HG03571 (cell line): ENCODE measurements around the gene ROPN1B.

Source experiments
- ATAC-seq: cut with Tn5 transposase; IDR thresholded peaks from one replicate; pipeline ENCODE4 v1.9.1; 2021; ENCODE audit not compliant: unreplicated experiment

ROPN1B gene

DNA sequence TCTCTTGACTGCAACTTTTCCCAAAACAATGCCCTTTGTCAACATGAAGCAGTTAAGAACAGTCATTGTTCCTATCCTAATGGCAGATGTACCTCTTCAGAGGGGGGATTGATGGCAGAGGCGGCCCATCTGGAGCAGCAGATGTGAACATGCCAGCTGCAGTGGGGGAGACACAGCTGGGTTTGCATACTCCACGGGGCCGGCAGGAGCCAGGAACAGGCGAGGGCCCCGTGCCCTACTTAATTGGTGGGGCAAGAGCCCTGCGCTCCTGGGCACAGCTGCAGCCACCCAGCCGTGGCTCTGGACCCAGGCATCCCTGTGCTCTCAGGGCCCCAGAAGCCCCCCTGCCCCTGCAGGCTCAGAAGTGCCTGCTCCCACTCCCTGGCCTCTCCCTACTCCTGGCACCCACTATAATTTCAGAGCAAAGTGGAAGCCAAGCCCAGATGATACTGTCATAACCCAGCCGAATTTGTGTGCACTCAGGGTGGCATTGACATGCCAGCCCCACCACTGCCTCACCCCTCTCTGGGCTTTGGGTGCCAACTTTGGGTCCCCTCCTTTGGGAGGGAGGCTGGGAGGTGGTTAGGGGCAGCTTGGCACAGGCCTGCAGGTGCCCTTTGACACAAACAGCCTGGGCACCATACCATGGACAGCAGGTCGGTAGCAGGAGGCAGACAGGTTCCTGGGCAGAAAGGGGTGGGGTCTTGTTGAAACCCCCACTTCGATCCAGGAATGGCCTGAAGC lies 34.6 kb downstream of the ROPN1B start:
- no peak for ATAC-seq

DNA sequence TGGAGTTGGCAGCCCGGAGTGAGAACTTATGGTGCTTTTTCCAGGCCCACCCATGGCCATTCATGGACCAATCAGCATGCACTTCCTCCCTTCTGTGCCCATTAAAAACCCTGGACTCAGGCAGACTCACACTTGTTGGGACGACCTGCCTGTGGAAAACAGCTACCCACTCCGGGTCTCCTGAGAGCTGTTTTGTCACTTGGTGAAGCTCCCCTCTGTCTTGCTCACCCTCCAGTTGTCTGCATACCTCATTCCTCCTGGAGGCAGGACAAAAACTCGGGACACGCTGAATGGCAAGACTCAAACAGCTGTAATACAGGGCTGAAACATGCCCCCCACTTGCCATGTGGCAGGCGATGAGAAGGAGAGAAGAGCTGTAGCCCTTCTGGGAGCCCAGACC lies 35.2 kb downstream of the ROPN1B start:
- no peak for ATAC-seq

DNA sequence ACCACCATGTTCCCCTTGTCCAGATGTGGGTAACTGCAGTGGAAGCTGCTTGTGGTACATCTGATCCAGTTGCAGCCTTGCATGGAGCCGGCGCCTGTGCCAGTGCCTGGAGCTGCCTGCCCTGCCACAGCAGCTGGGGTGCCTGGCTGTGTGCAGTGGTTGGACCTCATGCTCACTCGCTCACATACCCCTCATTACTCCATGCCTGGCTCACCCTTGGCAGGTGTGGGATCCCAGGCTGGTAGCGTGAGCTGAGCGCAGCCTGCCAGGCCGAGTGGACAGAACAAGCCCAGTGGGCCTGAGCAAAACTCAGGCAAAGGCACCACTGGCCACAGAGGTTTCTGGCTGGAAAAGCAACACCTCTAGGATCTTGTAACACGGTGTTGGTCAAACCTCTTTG lies 35.7 kb downstream of the ROPN1B start:
- no peak for ATAC-seq

DNA sequence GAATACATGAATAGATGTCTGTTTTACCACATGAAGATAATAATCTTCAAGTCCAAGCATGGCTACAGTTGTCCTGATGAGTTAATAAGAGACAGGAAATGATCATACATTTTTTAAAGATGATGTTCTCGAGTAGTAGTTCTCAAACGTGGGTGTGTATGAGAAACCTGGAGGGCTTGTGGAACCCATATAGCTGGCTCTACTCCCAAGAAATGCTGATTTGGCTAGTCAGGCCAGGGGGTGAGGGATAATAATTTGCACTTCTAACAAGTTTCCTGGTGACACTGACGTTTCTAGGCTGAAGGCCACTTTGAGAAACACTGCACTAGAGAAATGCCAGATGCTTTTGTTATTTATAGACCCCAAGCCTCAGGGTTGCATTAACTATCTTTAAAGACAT lies 37.0 kb downstream of the ROPN1B start:
- no peak for ATAC-seq

DNA sequence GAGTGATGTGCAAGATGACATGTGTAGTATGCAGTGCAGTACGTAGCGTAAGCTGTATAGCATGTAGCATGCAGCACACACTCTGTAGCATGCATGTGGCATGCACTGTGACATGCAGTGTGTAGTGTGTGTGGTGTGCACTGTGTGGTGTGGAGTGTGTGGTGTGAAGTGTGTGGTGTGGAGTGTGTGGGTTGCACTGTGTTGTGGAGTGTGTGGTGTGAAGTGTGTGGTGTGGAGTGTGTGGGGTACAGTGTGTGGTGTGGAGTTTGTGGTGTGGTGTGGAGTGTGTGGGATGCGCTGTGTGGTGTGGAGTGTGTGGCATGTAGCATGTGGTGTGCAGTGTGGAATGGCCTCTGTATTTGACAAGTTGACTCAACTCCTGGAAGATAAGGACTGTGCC lies 39.2 kb downstream of the ROPN1B start:
- no peak for ATAC-seq

DNA sequence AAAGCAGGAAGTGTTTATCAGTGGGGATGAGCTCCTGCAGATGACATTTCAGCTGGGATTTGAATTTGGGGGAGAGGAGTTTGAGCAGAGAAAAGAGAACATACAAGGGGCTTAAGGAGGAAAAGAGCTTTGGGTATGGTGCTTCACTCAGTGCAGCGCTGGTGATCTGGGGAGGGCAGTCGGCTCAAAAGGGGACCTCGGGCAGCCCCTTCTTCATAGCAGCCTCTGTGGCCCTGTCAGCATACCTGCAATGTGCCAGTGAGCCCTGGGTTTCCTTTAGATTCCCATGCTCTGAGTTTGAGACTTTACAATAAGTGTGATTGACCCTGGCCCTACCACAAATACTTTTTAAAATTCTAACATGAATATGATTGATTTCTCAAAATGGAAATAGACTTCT lies 40.2 kb downstream of the ROPN1B start:
- no peak for ATAC-seq

DNA sequence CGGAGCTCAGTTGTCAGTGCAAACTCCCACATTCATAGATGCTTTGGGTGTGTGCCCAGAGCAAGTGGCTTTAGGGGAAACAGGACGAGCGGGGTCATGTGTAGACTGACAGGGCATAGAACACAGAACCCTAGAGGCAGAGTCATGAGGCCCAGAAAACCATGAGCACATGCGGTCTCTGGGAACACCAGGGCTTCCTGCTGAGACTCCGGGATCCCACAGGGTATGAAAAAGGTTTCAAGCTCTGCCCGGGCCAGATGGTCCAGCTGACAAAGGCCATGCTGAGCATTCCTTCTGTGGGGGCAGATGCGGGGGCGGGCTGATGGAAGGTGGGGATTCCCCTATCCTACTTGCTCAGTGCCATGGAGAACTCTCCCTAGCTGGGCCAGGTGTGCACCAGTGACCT lies 44.8 kb downstream of the ROPN1B start:
- no peak for ATAC-seq

DNA sequence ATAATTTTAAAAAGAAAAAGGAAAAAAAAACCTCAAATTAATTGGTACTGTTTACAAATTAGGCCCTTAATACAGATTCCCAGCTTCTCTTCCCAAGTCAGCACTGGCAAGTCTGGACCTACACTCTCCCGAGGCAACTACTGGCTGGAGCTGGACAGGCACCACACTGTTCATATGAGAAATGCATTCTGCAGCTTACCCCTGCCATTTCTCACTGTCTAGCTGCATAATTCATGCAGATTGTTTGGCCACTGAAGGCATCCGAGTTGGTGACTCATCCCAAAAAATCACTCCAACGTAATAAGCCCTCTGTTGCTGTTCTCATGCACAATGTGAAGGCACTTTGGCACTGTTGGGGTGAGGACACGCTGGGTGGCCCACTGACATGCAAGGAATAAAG lies 45.3 kb downstream of the ROPN1B start:
- no peak for ATAC-seq

DNA sequence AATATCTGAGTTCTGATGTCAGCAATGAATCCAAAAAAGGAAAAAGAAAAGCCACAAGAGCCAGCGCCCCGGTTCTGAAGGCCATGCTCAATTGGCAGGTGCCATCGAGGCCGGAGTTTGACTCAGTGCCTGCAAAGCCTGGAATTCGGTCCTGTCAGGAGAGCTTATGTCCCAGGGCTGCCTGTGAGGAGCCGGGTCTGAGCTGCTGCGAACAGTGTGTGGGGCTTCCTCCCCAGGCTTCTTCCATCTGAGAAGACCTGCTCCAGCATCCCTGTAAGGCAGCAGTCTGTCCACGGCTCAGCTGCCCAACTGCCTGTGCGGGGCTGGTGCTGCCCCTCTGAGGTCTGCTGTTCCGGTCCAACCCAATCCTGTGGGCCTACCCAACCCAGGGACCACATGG lies 46.1 kb downstream of the ROPN1B start:
- no peak for ATAC-seq

DNA sequence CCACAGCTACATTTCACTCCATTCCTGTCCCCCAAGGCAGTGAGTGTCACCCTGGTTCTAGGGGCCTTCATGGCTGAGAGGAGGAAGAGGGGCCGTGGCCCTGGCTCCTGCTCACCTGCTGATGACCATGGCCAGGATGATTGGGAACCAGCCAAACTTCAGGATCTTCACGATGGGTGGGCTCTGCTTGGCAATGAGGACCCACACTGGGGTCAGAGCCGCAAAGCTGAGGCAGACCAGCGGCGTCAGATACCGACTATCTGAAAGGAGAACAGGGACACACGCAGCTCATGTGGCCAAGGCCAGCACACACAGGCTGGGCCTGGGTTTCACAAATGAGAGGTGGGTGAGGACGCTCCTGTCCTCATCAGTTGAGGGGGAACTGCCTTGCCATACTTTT lies 47.6 kb downstream of the ROPN1B start:
- no peak for ATAC-seq

DNA sequence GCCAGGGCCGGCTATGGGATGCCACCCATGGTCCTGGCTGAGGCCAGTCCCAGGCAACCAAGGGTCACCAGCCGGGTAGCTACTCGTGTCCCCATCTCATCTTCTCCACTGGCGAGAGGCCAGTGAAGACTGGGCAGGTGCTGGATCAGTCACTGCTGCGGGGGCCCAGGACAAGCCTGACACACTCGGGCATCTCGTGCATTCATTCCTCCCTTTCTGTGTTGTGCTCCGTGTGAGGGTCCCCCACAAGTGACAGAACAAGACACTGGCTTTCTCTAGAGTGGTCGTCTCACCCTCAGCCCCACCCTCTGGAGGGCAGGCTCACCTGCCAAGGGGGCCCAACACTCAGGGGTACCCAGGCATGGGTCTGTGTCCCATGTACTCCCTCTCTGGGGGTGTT lies 48.4 kb downstream of the ROPN1B start:
- ATAC-seq = no peak

DNA sequence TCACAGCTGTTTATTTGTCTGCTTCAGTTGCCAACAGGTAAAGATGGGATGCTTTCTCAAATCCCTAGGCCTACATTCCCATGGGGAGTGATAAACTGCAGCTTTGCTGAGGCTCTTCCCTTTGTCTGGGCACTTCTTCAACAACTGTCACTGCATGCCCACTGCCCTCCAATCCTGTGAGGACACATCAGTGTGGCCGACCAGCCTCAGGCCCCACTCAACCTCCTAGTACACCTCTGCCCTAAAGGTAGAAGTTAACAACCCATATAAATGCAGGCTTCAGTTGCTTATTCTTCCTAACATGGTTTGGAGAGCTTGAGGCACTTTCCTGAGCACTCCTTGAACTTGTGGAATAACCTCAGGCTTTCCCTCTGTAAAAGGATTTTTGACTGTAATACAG lies 49.6 kb downstream of the ROPN1B start:
- ATAC-seq = no peak

DNA sequence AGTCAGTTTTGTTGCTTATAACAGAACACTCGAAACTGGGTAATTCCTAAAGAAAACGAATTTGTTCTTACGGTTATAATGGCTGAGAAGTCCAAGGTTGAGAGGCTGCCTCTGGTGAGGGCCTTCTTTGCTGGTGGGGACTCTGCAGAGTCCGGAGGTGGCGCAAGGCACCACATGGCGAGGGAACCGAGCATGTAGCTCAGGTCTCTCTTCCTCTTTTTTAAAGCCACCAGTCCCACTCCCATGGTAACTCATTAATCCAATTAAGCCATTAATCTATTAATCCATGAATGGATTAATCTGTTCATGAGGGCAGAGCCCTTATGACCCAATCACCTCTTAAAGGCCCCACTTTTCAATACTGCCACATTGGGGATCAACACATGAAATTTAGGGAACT lies 50.0 kb downstream of the ROPN1B start:
- no peak for ATAC-seq

DNA sequence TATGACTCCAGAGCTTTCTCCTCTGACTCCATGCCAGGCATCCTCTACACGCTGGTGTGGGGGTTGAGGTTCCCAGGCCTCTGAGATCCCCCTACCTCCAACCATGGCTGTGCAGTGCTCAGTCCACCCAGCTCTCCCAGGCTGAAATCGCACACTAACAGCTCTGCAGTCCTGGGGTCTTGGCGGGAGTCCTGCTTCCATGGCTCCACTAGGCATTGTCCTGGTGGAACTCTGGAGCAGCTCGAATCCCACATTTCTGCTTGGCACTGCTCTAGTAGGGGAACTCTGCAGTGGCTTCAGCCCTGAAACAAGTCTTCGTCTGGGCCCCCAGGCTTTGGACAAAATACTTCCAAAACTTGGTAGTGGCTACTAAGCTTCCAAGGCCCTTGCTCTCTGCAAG lies 50.7 kb downstream of the ROPN1B start:
- no peak for ATAC-seq

DNA sequence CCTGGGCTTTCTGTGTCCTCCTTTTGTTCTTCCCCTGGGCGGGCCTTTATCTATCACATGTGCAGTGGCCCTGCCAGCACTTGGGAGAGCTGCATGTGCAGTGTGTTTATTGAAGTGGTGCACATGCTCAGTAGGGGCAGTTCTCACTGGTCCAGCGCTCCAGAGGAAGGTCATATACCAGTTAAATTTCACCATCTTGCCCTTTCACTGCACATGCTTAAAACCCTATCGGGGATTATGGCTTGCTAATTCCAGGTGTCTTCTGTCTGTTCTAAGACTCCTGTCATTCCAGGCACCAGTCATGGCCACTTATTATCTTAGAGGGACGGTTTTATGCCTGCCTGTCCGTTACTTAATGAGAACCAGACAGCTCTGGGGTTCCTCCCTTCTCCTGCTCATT lies 52.2 kb downstream of the ROPN1B start:
- no peak for ATAC-seq

DNA sequence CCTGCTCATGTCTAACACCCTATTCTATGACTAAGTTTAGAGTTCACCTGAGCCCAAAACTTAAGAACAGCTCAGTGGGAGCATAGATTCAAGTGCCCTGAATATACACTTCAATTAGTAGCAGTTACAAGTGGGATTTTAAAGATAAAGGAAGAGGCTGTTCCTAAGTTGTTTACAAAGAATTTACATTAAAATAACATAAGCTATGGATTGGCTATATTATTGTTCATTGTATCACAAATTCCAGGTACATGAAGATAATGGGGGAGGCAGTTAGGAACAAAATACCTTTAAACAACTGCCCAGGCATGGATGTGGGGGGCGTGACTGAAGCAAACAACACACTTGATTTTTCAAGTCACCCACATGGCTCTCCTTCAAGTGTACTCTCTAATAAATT lies 52.7 kb downstream of the ROPN1B start:
- no peak for ATAC-seq

DNA sequence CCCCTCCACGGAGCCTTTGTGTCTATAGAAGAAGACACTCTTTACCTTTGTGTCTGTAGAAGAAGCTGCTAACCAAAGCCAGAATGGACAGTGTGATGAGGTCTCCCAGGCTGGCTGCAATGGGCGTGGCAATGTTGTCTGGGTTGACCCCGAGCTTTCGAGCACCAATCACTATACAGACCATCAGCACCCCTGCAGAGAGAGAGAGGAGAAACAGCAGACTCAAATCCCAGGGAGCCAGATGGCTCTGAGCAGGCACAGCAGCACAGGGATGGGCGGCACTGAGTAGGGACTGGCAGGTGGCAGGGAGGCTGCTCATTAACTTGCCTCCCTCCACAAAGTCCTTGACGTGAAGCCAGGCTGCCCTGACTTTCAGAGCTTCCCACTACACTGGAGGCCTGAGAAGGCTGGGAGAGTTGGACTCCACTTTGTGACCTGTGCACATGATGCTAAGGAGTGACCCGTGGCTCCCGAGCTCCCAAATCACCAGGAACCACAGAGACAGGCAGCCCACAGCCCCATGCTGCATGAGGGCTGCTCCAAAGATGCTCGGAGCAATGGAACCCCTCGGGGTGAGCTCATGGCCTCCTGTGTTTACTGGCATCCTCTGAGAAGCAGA lies 53.9 kb downstream of the ROPN1B start:
- no peak for ATAC-seq

DNA sequence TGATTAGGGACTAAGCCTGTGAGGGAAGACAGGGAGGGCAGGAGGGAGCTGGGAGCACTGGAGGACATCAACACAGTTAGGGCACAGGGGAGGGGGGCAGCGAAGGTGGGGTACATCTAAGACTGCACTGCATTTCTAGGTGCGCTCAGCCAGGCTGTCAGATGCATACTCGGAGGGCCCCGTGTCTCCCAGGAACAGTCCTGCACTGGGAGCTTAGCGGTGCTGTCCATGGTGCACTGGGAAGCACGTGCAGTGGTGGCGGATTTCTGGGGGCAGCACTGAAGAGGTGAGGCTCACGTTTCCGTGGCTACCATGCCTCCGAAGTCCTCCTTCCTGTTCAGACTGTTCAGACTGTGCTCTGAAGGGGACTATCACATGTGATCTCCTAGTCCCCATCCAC lies 54.4 kb downstream of the ROPN1B start:
- no peak for ATAC-seq

DNA sequence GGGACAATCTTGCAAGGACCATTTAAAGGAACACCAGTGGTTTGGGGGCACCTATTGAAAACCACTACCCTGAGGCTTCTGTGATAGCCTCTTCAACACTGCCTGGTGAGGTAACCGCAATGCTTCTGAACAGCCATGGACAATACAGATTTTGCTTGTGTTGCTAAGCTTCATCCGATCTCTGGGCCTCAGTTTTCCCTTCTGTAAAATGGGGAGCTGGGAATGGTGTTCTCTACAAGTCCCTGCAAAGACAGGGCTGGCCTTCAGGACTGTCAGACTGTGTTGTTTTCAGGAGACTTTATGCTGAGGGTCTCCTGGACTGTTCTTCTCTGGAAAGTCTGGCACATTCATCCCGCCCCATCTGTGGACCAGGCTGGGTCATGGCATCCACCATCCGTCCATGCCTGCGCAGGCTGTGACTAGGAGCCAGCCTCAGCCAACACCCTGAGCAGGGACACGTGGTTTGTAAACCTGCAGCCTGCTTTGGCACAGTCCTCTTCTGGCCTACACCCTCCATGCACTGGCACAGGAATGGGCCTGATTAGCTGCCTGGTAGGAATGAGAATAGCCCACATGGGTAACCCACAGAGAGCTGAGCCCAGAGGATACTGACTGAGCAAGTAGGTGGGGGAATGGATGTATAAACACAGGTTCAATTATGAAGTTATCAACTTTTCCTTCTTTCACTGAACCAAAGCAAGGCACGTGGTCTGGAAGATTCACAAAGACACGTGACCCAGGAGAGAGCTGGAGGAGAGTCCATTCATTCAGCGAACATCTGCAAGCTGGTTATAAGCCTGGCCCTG lies 55.3 kb downstream of the ROPN1B start:
- no peak for ATAC-seq

DNA sequence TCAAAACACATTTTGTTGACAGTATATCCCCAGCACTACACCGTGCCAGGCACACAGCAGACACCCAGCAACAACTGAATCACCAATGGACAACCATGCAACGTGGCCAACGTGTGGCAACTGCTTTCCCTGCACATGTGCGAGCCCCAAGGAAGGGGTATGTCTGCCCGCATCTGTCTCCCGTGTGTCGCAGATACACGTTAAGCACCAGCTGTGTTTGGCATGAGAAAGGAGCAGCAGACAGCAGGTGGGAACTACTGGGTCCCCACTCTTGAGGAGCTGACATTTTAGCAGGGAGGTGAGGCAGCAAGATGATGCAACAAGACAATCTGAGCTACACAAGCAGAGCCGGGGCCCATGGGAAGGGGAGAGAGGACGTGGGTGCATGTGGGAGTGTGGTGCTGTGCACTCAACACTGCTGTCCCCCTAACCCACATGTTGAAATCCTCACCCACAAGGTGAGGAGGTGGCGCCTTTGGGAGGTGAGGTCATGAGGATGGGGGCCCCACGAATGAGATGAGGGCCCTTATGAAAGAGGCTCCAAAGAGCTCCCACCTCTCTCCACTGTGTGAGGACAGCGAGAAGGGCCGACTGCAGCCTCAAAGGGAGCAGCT lies 56.2 kb downstream of the ROPN1B start:
- no peak for ATAC-seq

DNA sequence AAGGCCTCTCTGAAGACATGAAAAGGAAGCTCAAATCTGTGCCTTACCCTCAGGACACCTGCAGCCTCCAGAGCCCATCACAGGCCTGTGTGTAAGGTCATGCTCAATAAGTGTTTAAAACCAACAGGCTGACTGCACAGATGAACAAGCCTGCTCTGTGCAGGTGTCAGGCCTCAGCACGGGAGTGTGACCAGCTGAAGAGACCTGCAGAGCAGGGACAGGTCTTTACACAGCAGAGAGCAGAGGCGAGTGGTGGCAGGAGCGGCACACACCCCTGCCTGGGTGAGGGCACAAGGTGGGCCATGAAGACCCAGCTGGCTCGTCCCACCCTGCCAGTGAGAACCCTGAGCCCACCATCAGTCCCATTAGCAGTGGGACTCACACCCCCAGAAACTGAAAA lies 56.9 kb downstream of the ROPN1B start:
- no peak for ATAC-seq

DNA sequence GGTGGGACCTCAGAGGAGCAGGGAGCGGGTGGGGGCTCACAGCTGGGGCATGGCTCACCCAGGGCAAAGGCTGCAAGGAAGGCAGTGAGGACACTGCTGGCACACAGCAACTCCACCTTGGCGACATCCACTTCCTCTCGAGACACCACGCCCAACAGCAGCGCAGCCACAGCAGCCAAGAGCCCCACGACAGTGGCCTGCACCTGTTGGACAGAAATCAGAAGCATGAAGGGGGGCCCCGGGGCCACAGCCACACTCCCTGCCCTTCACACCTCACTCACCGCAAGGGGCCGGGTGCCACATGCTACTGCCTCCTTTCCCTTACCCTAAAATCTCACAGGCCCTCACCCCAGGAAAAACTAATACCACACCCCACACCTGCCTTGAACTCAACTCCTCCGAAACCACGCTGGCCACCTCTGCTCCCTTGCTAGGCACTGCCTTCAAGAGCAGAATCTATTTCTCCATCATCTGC lies 57.3 kb downstream of the ROPN1B start:
- no peak for ATAC-seq
